BJ (cell line): ENCODE measurements around the gene ITGAL. TPM values are rescaled to one million over a fixed set of nuclear protein-coding genes. Genes with fewer than 3 reads are reported as not detected.

Experiments
- CTCF ChIA-PET: fragments of 350-600 bp; formaldehyde crosslinking; extraction: SDS; loops from one replicate; lab custom pipeline; 2021; ENCODE audit warnings: antibody characterized with exemption, inconsistent platforms; lab: Yijun Ruan, JAX
- POLR2A ChIA-PET: fragments of 300-600 bp; sonication (Branson Sonifier 250); formaldehyde crosslinking; extraction: SDS; loops from one replicate; lab custom pipeline; 2021; ENCODE audit warnings: antibody characterized with exemption; lab: Charles Lee
- DNase-seq: peaks from one replicate; pipeline ENCODE4 v3.0.0-alpha.2; 2011; ENCODE audit warnings: low read depth
- H3K27me3 ChIP-seq: 2 replicates; pipeline ENCODE4 v1.6.0; 2011; ENCODE audit warnings: low read length; ENCODE audit not compliant: control insufficient read depth, insufficient read depth
- H3K36me3 ChIP-seq: 2 replicates; pipeline ENCODE4 v1.5.1; 2011; ENCODE audit warnings: low read length; ENCODE audit not compliant: control insufficient read depth, insufficient read depth
- H3K4me3 ChIP-seq: 2 replicates; pipeline ENCODE4 v1.5.1; 2011; ENCODE audit warnings: low read depth, mild to moderate bottlenecking, control low read depth, low read length
- CTCF ChIP-seq: IDR thresholded peaks from 2 replicates; pipeline ENCODE4 v1.5.1; 2011; ENCODE audit warnings: low read depth, mild to moderate bottlenecking, control low read depth, inconsistent platforms, low read length, moderate library complexity; ENCODE audit not compliant: insufficient read depth
- polyA plus RNA-seq: library from polyadenylated mRNA; depleted of rRNA; stranded (reverse); fragments of >200 nt; gene quantifications from 2 replicates; pipeline ENCODE4 v1.2.3, GENCODE V29; 2011

The ITGAL gene
- polyA plus RNA-seq, 1 experiment: 0.06 TPM

- no peak for TF ChIP-seq CTCF
- POLR2A ChIA-PET: interaction anchor here (0.6 to 0.7 kb wide), 2 partner anchors 77 to 176 kb away, joined by 3 to 5 read pairs; no protein-coding TSS in a partner anchor
Measured at GRCh38 chr16:30551781-30552180, 79.2 kb downstream of the ITGAL start.

GRCh38 chr16:30552956-30553355 lies 80.4 kb downstream of the ITGAL start:
- no peak for TF ChIP-seq CTCF
- peaks cover 15% of the 10 kb centered on the region for H3K36me3 ChIP-seq
- ChIA-PET POLR2A (no interaction called here), CTCF (no interaction called here)
- no peaks in the 10 kb centered on the region for H3K27me3 ChIP-seq
- DNase-seq: no peak
- H3K4me3 ChIP-seq: no peak overlapping the region

More at GRCh38 chr16:30551781-30552180, 79.2 kb downstream of the ITGAL start:
- no peak overlapping the region for H3K4me3 ChIP-seq
- DNase-seq: no peak
- peaks cover 15% of the 10 kb centered on the region for H3K36me3 ChIP-seq
- CTCF ChIA-PET: interaction anchor here (0.7 kb wide), 1 partner anchor 102 kb away, joined by 3 read pairs; no protein-coding TSS in a partner anchor
- no peaks in the 10 kb centered on the region for H3K27me3 ChIP-seq

DNA sequence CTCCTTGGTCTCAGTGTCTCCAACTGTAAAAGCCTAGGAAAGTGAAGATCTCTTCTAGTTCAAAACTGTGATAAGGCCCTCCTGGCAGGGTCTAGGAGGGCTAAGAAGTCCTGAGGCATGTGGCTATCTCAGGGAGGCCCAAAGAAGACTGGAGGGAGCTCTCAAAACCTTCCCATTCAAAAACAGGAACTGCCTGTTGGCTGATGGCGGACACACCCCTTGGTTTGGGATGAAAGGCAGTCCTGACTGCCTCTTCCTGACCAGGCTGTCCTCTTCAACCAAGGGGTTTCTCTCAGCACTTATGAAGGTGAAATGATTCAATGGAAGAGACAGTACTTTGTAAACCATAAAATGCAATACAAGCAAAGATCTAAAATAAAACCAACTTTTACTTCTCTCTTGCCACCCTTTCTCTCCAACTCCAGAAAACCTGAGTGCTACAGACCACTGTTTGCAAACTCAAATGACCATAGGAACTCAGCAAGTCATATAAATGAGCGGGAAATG lies 80.9 kb downstream of the ITGAL start:
- Histone ChIP-seq H3K27me3 (no peaks in the 10 kb centered on the region), H3K4me3 (no peak overlapping the region), H3K36me3 (peaks cover 15% of the 10 kb centered on the region)
- no peak for TF ChIP-seq CTCF
- ChIA-PET CTCF (no interaction called here), POLR2A (no interaction called here)
- no peak for DNase-seq

- no peak for DNase-seq
- Histone ChIP-seq H3K36me3 (peaks cover 15% of the 10 kb centered on the region), H3K27me3 (no peaks in the 10 kb centered on the region), H3K4me3 (no peak overlapping the region)
- POLR2A ChIA-PET: no interaction called here
- CTCF ChIA-PET: no interaction called here
- TF ChIP-seq CTCF: no peak
Measured at GRCh38 chr16:30554557-30555314, 82.2 kb downstream of the ITGAL start.

GRCh38 chr16:30555315-30556124 lies 83.0 kb downstream of the ITGAL start:
- ChIA-PET POLR2A (interaction anchor here (0.5 kb wide), 1 partner anchor 56 kb away, joined by 9 read pairs; no protein-coding TSS in a partner anchor), CTCF (no interaction called here)
- TF ChIP-seq CTCF: no peak
- H3K4me3 ChIP-seq: no peak overlapping the region
- peaks cover 15% of the 10 kb centered on the region for H3K36me3 ChIP-seq
- DNase-seq: no peak
- H3K27me3 ChIP-seq: no peaks in the 10 kb centered on the region
